Colonic mucosa (tissue), 4 donors: Measurements from ENCODE around the gene PARD6B. TPM values are rescaled to one million over a fixed set of nuclear protein-coding genes. Genes with fewer than 3 reads are reported as not detected.

Source experiments
- DNase-seq: peaks from one replicate; pipeline ENCODE4 v3.0.0-alpha.2; 2020
- H3K27ac ChIP-seq: fragments of 200-600 bp; one replicate; pipeline ENCODE4 v1.8.0; 2021
- H3K27me3 ChIP-seq: fragments of 200-600 bp; one replicate; pipeline ENCODE4 v1.8.0; 2021
- H3K36me3 ChIP-seq: fragments of 200-600 bp; one replicate; pipeline ENCODE4 v1.8.0; 2021
- H3K4me1 ChIP-seq: fragments of 200-600 bp; one replicate; pipeline ENCODE4 v1.8.0; 2021; ENCODE audit warnings: mild to moderate bottlenecking
- H3K4me3 ChIP-seq: fragments of 200-600 bp; one replicate; pipeline ENCODE4 v1.8.0; 2021
- H3K9ac ChIP-seq, 2 donors: one replicate each; pipeline ENCODE4 v1.7.0; 2013; ENCODE audit warnings: control low read depth in 2 of 2, low read depth in 2 of 2, low read length in 2 of 2
- H3K9me3 ChIP-seq: fragments of 200-600 bp; one replicate; pipeline ENCODE4 v1.8.0; 2021
- intact Hi-C: fragments of 100-400 bp; cut with DNase I; formaldehyde crosslinking; loops from one replicate; pipeline ENCODE4 v1.14.1; 2022
- total RNA-seq, 2 donors: library from RNA; stranded (reverse); fragmentation: NEBNext Ultra II Directional in 1 of 2; extraction: Animal tissue kit (Norgen Biotek cat#: 25700) in 1 of 2; gene quantifications; one replicate each; pipeline ENCODE4 v1.2.1, GENCODE V29; 2021
- TF ChIP-seq, protein P1 (sequence below): fragments of 200-600 bp; IDR thresholded peaks from one replicate; pipeline ENCODE4 v1.8.0; 2022; ENCODE audit warnings: antibody characterized with exemption, mild to moderate bottlenecking
- donor health status: healthy.
- donor health status: DM: no; HTN: no; CAD: no.
- donor health status: DM: no; HTN: no; CAD: no.

PARD6B gene
- total RNA-seq, 2 donors from 2014 or later: 16.6 to 35.6 TPM

GRCh38 chr20:50794181-50794845, 62.9 kb downstream of the PARD6B start:
- H3K9me3 ChIP-seq: no peaks in the 10 kb centered on the region

DNA sequence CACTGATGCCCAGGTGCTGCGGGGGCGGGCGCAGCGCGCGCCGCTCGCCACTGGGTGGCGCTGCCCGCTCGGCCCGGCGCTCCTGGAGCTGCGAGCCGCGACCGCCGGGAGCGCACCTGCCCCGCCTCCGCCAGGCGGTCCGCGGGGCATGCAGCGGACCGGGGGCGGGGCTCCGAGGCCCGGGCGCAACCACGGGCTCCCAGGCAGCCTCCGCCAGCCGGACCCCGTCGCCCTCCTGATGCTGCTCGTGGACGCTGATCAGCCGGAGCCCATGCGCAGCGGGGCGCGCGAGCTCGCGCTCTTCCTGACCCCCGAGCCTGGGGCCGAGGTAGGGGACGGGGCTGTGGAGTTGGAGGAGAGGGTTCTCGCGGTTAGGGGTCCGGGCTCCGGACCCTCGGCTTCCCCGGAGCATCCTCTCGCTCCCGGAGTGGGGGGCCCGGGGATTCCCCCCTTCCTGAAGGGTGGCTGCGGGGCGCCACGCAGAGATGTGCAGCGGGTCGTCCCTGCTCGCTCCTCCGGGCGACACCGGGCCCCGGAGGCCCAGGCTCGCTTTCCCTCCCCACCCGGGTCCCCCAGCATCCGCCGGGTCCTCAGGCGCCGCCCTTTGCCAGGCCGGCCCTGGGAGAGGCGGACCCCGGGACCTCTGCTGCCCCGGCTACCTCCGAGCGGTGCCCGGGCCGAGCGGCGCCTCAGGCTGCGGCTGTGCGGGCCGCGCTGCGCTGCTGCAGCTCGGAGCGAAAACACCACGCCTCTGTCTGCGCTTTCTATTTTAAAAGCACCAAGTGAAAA, 63.7 kb downstream of the PARD6B start, which contains the start of gene BCAS4:
Gene BCAS4, plus strand, starts transcription at position 216 of the 789 bp plus-strand sequence. Its CDS starts 23 bp downstream, at position 239.
- peaks cover 7% of the 10 kb centered on the region for H3K4me1 ChIP-seq
- H3K27ac ChIP-seq: peak within 1 kb of the TSS; percentile 15
- TF ChIP-seq, protein P1, sequence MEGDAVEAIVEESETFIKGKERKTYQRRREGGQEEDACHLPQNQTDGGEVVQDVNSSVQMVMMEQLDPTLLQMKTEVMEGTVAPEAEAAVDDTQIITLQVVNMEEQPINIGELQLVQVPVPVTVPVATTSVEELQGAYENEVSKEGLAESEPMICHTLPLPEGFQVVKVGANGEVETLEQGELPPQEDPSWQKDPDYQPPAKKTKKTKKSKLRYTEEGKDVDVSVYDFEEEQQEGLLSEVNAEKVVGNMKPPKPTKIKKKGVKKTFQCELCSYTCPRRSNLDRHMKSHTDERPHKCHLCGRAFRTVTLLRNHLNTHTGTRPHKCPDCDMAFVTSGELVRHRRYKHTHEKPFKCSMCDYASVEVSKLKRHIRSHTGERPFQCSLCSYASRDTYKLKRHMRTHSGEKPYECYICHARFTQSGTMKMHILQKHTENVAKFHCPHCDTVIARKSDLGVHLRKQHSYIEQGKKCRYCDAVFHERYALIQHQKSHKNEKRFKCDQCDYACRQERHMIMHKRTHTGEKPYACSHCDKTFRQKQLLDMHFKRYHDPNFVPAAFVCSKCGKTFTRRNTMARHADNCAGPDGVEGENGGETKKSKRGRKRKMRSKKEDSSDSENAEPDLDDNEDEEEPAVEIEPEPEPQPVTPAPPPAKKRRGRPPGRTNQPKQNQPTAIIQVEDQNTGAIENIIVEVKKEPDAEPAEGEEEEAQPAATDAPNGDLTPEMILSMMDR: peak; percentile 72
- H3K36me3 ChIP-seq: no peaks in the 10 kb centered on the region
- H3K27me3 ChIP-seq: no peaks in the 10 kb centered on the region
- intact Hi-C loops: loop anchor here (5.0 kb wide), 1 partner anchor 132 kb away; no protein-coding TSS in a partner anchor
- DNase-seq: peak; percentile 74
- no peaks in the 10 kb centered on the region for H3K9me3 ChIP-seq
- H3K9ac ChIP-seq: peak within 1 kb of the TSS; percentile 64 to 65
- peak within 1 kb of the TSS; percentile 73 for H3K4me3 ChIP-seq

More at GRCh38 chr20:50794181-50794845, 62.9 kb downstream of the PARD6B start:
- Histone ChIP-seq H3K4me1 (peaks cover 7% of the 10 kb centered on the region), H3K27me3 (no peaks in the 10 kb centered on the region), H3K9ac (no peak overlapping the region), H3K27ac (no peak overlapping the region), H3K4me3 (peak overlapping the region; percentile 73), H3K36me3 (no peaks in the 10 kb centered on the region)
- DNase-seq: no peak
- TF ChIP-seq, protein P1: no peak
- intact Hi-C loops: loop anchor here (5.0 kb wide), 1 partner anchor 133 kb away; no protein-coding TSS in a partner anchor

GRCh38 chr20:50797142-50797541, 65.8 kb downstream of the PARD6B start:
- no peak overlapping the region for H3K4me3 ChIP-seq
- peaks cover 3% of the 10 kb centered on the region for H3K4me1 ChIP-seq
- no peak for DNase-seq
- no peaks in the 10 kb centered on the region for H3K27me3 ChIP-seq
- H3K9ac ChIP-seq: no peak overlapping the region
- H3K36me3 ChIP-seq: no peaks in the 10 kb centered on the region
- intact Hi-C loops: no loop called here
- TF ChIP-seq, protein P1: no peak
- no peaks in the 10 kb centered on the region for H3K9me3 ChIP-seq
- H3K27ac ChIP-seq: no peak overlapping the region

DNA sequence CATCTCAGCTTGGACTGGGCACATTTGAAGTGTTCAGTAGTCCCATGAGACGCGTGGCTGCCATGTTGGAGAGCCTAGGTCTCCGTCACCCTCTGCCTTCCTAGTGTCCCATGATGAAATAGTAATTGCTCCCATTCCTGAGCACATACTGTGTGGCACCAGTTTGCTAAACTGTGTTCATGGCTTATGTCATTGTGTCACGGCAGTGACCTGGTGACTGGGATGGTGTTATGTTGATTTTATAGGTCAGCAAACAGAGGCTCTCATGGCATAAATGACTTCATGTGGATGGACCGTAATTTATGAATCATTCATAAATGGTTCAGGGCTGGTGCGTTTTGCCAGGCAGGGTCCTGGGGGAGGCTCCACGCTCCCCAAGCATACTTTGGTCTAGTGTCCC, 67.3 kb downstream of the PARD6B start:
- DNase-seq: no peak
- H3K9ac ChIP-seq: no peak overlapping the region
- TF ChIP-seq, protein P1: no peak
- H3K4me3 ChIP-seq: no peak overlapping the region
- no peaks in the 10 kb centered on the region for H3K9me3 ChIP-seq
- no peaks in the 10 kb centered on the region for H3K27me3 ChIP-seq
- H3K36me3 ChIP-seq: no peaks in the 10 kb centered on the region
- H3K4me1 ChIP-seq: peaks cover 3% of the 10 kb centered on the region
- H3K27ac ChIP-seq: no peak overlapping the region
- intact Hi-C loops: no loop called here

GRCh38 chr20:50799176-50799889, 68.0 kb downstream of the PARD6B start:
- no peak overlapping the region for H3K27ac ChIP-seq
- H3K27me3 ChIP-seq: no peaks in the 10 kb centered on the region
- H3K4me1 ChIP-seq: peaks cover 3% of the 10 kb centered on the region
- intact Hi-C loops: no loop called here
- H3K9me3 ChIP-seq: no peaks in the 10 kb centered on the region
- DNase-seq: no peak
- H3K9ac ChIP-seq: no peak overlapping the region
- TF ChIP-seq, protein P1: no peak
- H3K36me3 ChIP-seq: no peaks in the 10 kb centered on the region
- H3K4me3 ChIP-seq: no peak overlapping the region
